OCI-LY7 (cell line): Measurements from ENCODE around the gene ABCF3. TPM values are rescaled to one million over a fixed set of nuclear protein-coding genes. Genes with fewer than 3 reads are reported as not detected.
A peak's percentile ranks its signal among the peaks of the same experiment; 100 is the strongest.

Source experiments
- BruUV-seq: library from RNA; stranded (reverse); fragments of 400-500 nt; replicated peaks from 2 replicates; lab custom pipeline; 2021; lab: Mats Ljungman, UMichigan
- CTCF ChIA-PET: fragments of 300-600 bp; sonication (Branson Sonifier 250); formaldehyde crosslinking; loops from one replicate; lab custom pipeline; 2022; ENCODE audit warnings: antibody characterized with exemption; ENCODE audit not compliant: unreplicated experiment; lab: Charles Lee
- POLR2A ChIA-PET: fragments of 300-600 bp; sonication (Branson Sonifier 250); formaldehyde crosslinking; loops from one replicate; lab custom pipeline; 2022; ENCODE audit warnings: antibody characterized with exemption; lab: Charles Lee
- DNase-seq: peaks from one replicate; pipeline ENCODE4 v3.0.0-alpha.2; 2015; ENCODE audit warnings: low spot score
- H2AFZ ChIP-seq: fragments of 200-600 bp; sonication (generic), shearing (Covaris generic); 2 replicates; pipeline ENCODE4 v1.6.1; 2014; ENCODE audit warnings: mild to moderate bottlenecking, antibody characterized with exemption, low read length, moderate library complexity
- H3K27ac ChIP-seq: fragments of 200-600 bp; sonication (generic); 2 replicates; pipeline ENCODE4 v1.5.1; 2014; ENCODE audit warnings: mixed run types, low read depth, mild to moderate bottlenecking, moderate library complexity, low read length, inconsistent platforms; ENCODE audit not compliant: poor library complexity, severe bottlenecking
- H3K36me3 ChIP-seq: fragments of 200-600 bp; sonication (generic); 2 replicates; pipeline ENCODE4 v1.6.1; 2014; ENCODE audit warnings: mild to moderate bottlenecking, antibody characterized with exemption, low read length, moderate library complexity, mixed read lengths; ENCODE audit not compliant: insufficient read depth
- H3K4me1 ChIP-seq: fragments of 200-600 bp; sonication (generic); 2 replicates; pipeline ENCODE4 v1.5.1; 2014; ENCODE audit warnings: mild to moderate bottlenecking, low read length; ENCODE audit not compliant: insufficient read depth, poor library complexity, severe bottlenecking
- H3K4me2 ChIP-seq: fragments of 200-600 bp; sonication (generic); 2 replicates; pipeline ENCODE4 v1.6.1; 2014; ENCODE audit warnings: mild to moderate bottlenecking, low read length
- H3K4me3 ChIP-seq: fragments of 200-600 bp; sonication (generic); 2 replicates; pipeline ENCODE4 v1.5.1; 2014; ENCODE audit warnings: mild to moderate bottlenecking, low read depth, low read length; ENCODE audit not compliant: poor library complexity, severe bottlenecking
- H3K79me2 ChIP-seq: fragments of 200-600 bp; sonication (generic); 2 replicates; pipeline ENCODE4 v1.6.1; 2016; ENCODE audit warnings: low read depth, mild to moderate bottlenecking, low read length, moderate library complexity, mixed read lengths; ENCODE audit not compliant: insufficient read depth
- H3K9me2 ChIP-seq: fragments of 200-600 bp; sonication (generic); 2 replicates; pipeline ENCODE4 v1.6.1; 2016; ENCODE audit warnings: mild to moderate bottlenecking, low read length, mixed read lengths; ENCODE audit not compliant: insufficient read depth
- H3K9me3 ChIP-seq: fragments of 200-600 bp; sonication (generic); 2 replicates; pipeline ENCODE4 v1.6.1; 2014; ENCODE audit warnings: mild to moderate bottlenecking, mixed run types, low read length, mixed read lengths
- H4K20me1 ChIP-seq: fragments of 200-600 bp; sonication (generic); 2 replicates; pipeline ENCODE4 v1.6.1; 2014; ENCODE audit warnings: mild to moderate bottlenecking, antibody characterized with exemption, low read length, moderate library complexity, mixed read lengths; ENCODE audit not compliant: insufficient read depth
- CTCF ChIP-seq: fragments of 200-600 bp; sonication (generic); conservative IDR thresholded peaks from 2 replicates; pipeline ENCODE4 v1.5.1; 2014; ENCODE audit warnings: mild to moderate bottlenecking, antibody characterized with exemption, low read length, moderate library complexity, mixed read lengths
- EZH2phosphoT487 ChIP-seq: fragments of 200-600 bp; sonication (generic); IDR thresholded peaks from 2 replicates; pipeline ENCODE4 v1.6.1; 2018; ENCODE audit warnings: low read depth, borderline replicate concordance, mild to moderate bottlenecking, mixed run types, antibody characterized with exemption, low read length, moderate library complexity, mixed read lengths
- intact Hi-C: fragments of 100-400 bp; cut with micrococcal nuclease; formaldehyde crosslinking; loops from one replicate; pipeline ENCODE4 v1.10.0; 2022; ENCODE audit not compliant: unreplicated experiment
- total RNA-seq, 2 experiments: library from RNA; depleted of rRNA in 1 of 2; stranded (reverse); fragments of >200 nt in 1 of 2; shearing (Covaris generic) in 1 of 2; gene quantifications; 2 replicates each; pipeline ENCODE4 v1.2.3, GENCODE V29; 2014 to 2022

Gene ABCF3
- total RNA-seq, 2 experiments from 2014 or later: 51.6 to 67.1 TPM

GRCh38 chr3:184222521-184222920 lies 36.5 kb downstream of the ABCF3 start:
- no peaks in the 10 kb centered on the region for H3K4me1 ChIP-seq
- H3K27ac ChIP-seq: no peak overlapping the region
- no peaks in the 10 kb centered on the region for H4K20me1 ChIP-seq
- TF ChIP-seq CTCF (no peak), EZH2phosphoT487 (no peak)
- no peaks in the 10 kb centered on the region for H3K36me3 ChIP-seq
- intact Hi-C loops: no loop called here
- no peak overlapping the region for H2AFZ ChIP-seq
- no peak for DNase-seq
- no peak overlapping the region for H3K4me3 ChIP-seq
- CTCF ChIA-PET: no interaction called here
- no peaks in the 10 kb centered on the region for H3K79me2 ChIP-seq
- POLR2A ChIA-PET: interaction anchor here (0.6 to 1.1 kb wide), 2 partner anchors 65 to 117 kb away, joined by 3 to 5 read pairs; no protein-coding TSS in a partner anchor
- H3K9me2 ChIP-seq: no peaks in the 10 kb centered on the region
- no peak overlapping the region for H3K4me2 ChIP-seq
- BruUV-seq: no TSS peak
- no peaks in the 10 kb centered on the region for H3K9me3 ChIP-seq

- Histone ChIP-seq H3K4me1 (no peaks in the 10 kb centered on the region), H3K4me2 (no peak overlapping the region), H3K79me2 (no peaks in the 10 kb centered on the region), H3K4me3 (no peak overlapping the region), H4K20me1 (no peaks in the 10 kb centered on the region), H3K9me2 (no peaks in the 10 kb centered on the region), H3K9me3 (no peaks in the 10 kb centered on the region), H3K27ac (no peak overlapping the region), H3K36me3 (no peaks in the 10 kb centered on the region), H2AFZ (no peak overlapping the region)
- ChIA-PET CTCF (no interaction called here), POLR2A (no interaction called here)
- BruUV-seq: no TSS peak
- DNase-seq: no peak
- no peak for TF ChIP-seq EZH2phosphoT487
- no peak for TF ChIP-seq CTCF
- intact Hi-C loops: no loop called here
These were observed 37.9 kb downstream of the ABCF3 start for GRCh38 chr3:184223946-184224345.

GRCh38 chr3:184227481-184227935 lies 41.5 kb downstream of the ABCF3 start:
- intact Hi-C loops: loop anchor here (1.0 kb wide), 1 partner anchor 62 kb away; no protein-coding TSS in a partner anchor
- no peaks in the 10 kb centered on the region for H3K36me3 ChIP-seq
- H3K4me2 ChIP-seq: no peak overlapping the region
- no peaks in the 10 kb centered on the region for H3K9me2 ChIP-seq
- no peaks in the 10 kb centered on the region for H3K9me3 ChIP-seq
- POLR2A ChIA-PET: interaction anchor here (0.6 to 1.2 kb wide), 4 partner anchors 18 to 226 kb away, joined by 3 to 6 read pairs (median 4); no protein-coding TSS in a partner anchor
- no TSS peak for BruUV-seq
- no peak for TF ChIP-seq EZH2phosphoT487
- TF ChIP-seq CTCF: peak; percentile 84
- H3K79me2 ChIP-seq: no peaks in the 10 kb centered on the region
- no peak overlapping the region for H3K27ac ChIP-seq
- peak; percentile 65 for DNase-seq
- H3K4me1 ChIP-seq: peaks cover 7% of the 10 kb centered on the region
- no peaks in the 10 kb centered on the region for H4K20me1 ChIP-seq
- CTCF ChIA-PET: interaction anchor here (0.6 to 1.6 kb wide), 4 partner anchors 9 to 432 kb away, joined by 3 to 4 read pairs (median 3); no protein-coding TSS in a partner anchor
- H2AFZ ChIP-seq: no peak overlapping the region
- no peak overlapping the region for H3K4me3 ChIP-seq
